Peyer's patch (tissue), 4 donors: ENCODE measurements around the gene SHANK2.

Experiments
- POLR2A ChIP-seq, 2 donors: fragments of 450-650 bp; IDR thresholded peaks; one replicate each; pipeline ENCODE4 v1.5.1; 2017; ENCODE audit warnings: antibody characterized with exemption in 2 of 2, mild to moderate bottlenecking in 2 of 2, moderate library complexity in 2 of 2
- TF ChIP-seq, protein P1 (sequence below), 6 experiments: fragments of 450-650 bp in 4 of 6; fragments of 200-600 bp in 2 of 6; sonication (generic) in 1 of 6; IDR thresholded peaks; one replicate each; pipeline ENCODE4 v1.5.1; 2017 to 2019; ENCODE audit warnings: antibody characterized with exemption in 6 of 6, mild to moderate bottlenecking in 3 of 6, moderate library complexity in 1 of 6

DNA sequence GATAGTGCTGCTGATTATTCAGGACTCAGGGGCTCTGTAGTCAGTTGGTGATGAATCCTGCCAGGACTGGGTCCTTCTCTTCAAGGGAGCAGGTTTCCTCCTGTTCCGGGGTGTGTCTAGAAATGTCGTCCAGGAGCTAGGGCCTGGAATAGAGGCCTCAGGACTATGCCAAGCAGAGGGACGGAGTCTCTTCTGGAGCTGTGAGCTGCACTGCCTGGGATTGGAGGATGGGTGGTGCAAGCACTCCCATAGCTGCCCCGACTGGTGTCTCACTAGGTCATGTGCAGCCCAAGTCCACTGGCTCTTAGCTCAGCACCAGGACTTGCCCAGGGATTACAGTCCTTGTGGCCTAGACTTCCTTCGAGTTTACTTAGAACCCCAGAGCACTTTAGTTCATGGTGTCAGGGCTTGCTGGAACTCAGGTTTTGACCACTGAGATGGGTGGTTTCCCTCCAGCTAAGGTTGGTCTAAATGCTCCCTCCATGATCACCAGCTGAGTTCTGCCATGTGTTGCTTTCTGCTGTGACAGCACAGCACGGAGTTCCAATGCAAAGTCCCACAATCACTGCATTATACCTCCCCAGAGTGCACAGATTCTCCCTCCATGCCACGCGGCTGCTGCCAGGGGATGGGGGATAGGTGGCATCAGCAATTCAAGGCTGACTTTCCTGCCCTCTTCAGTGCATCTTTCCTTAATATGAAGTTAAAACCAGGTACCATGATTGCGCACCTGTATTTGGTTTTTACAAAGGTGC is 42.6 kb upstream of the SHANK2 start:
- no peak for TF ChIP-seq POLR2A (IDR thresholded peaks at IDR 0.05)
- TF ChIP-seq, protein P1, sequence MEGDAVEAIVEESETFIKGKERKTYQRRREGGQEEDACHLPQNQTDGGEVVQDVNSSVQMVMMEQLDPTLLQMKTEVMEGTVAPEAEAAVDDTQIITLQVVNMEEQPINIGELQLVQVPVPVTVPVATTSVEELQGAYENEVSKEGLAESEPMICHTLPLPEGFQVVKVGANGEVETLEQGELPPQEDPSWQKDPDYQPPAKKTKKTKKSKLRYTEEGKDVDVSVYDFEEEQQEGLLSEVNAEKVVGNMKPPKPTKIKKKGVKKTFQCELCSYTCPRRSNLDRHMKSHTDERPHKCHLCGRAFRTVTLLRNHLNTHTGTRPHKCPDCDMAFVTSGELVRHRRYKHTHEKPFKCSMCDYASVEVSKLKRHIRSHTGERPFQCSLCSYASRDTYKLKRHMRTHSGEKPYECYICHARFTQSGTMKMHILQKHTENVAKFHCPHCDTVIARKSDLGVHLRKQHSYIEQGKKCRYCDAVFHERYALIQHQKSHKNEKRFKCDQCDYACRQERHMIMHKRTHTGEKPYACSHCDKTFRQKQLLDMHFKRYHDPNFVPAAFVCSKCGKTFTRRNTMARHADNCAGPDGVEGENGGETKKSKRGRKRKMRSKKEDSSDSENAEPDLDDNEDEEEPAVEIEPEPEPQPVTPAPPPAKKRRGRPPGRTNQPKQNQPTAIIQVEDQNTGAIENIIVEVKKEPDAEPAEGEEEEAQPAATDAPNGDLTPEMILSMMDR (IDR thresholded peaks at IDR 0.05) = no peak
